GM21423 (cell line): Measurements from ENCODE around the gene TOMM22.

Experiments
- ATAC-seq: cut with Tn5 transposase; IDR thresholded peaks from one replicate; pipeline ENCODE4 v1.9.1; 2021; ENCODE audit warnings: mild to moderate bottlenecking, moderate library complexity; ENCODE audit not compliant: unreplicated experiment

The TOMM22 gene

GRCh38 chr22:38696606-38697424 lies 15.1 kb downstream of the TOMM22 start:
- no peak for ATAC-seq

DNA sequence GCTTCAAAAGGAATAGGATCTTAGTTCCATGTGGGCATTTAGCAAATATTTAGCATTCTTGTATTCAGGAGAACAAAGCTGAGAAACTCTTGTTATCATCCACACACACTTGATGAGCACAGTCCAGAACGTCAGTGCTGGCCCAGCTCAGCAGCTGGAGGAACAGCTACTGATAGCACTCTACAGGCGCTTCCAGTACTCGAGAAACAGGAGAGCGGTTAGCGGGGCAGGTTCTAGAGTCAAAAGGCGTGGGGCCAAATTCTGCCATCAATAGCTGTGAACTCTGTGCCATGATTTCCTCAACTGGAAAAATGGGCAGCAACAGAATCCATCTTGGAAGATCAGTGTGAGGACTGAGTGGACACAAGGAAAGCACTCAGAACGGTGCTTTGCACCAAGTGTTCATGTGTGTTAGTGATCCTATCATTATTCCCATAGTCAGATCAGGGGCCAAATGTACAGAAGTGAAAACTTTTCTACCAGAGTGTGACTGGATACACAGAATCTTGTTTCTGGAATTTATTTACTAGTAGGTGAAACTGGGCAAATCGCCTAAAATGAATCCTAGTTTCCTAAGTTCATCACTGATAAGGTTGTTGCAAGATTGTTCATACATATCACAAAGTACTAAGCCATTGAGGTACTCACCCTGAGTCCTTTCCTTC lies 15.8 kb downstream of the TOMM22 start:
- ATAC-seq: no peak

GRCh38 chr22:38698407-38699094 lies 16.8 kb downstream of the TOMM22 start:
- ATAC-seq: no peak

- ATAC-seq: no peak
These were observed 17.4 kb downstream of the TOMM22 start for GRCh38 chr22:38699143-38699542.

DNA sequence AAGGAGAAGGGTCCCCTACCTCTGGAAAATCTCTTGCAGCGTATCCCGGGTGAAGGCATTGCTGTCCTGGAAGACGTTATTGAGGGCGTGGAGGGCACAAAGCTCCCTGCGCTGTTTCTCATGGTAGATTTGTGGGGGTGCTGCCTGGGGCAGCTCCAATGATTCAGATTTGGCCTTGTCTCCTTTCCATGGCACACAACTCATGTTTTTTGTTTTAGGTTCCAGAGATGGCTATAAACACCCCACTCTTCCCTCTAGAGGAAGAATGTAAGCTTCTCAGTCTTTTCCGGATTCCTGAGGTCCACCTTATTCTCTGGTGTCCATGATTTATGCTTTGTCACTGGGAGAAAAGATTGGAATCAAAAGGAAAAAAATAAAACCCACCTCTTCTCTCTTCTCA lies 18.0 kb downstream of the TOMM22 start:
- ATAC-seq: no peak

GRCh38 chr22:38700270-38700788 lies 18.6 kb downstream of the TOMM22 start:
- ATAC-seq: no peak

GRCh38 chr22:38700789-38701628 lies 19.3 kb downstream of the TOMM22 start, which contains the start of gene JOSD1:
Gene JOSD1 (minus strand): TSS chr22:38700943. CDS start chr22:38699987, 956 bp downstream.
- ATAC-seq: peak; percentile 31

- no peak for ATAC-seq
These were observed 23.0 kb downstream of the TOMM22 start for GRCh38 chr22:38704654-38705234.

- peak; percentile 67 for ATAC-seq
These were observed 23.7 kb downstream of the TOMM22 start, which contains the start of gene GTPBP1 for GRCh38 chr22:38705235-38706100. Gene GTPBP1 (plus strand): TSS chr22:38705944. CDS start chr22:38705956, 12 bp downstream.

- peak; percentile 6 for ATAC-seq
These were observed 24.5 kb downstream of the TOMM22 start for GRCh38 chr22:38706101-38706900.

DNA sequence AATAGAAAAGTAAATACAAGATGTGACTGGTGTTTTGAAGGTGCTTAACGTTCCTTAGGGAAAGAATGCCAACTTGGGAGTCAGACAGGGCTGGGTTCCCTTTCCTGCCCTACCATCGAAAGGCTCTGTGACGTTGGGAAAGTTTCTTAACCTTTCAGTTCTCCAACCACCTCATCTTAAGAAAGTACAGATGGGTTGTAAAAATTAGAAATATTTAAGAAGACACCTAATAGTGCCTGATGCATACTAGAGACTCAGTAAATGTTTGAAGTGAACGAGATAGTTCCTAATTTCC lies 25.1 kb downstream of the TOMM22 start:
- ATAC-seq: no peak

- no peak for ATAC-seq
These were observed 25.6 kb downstream of the TOMM22 start for GRCh38 chr22:38707346-38707745.

GRCh38 chr22:38707984-38708383 lies 26.2 kb downstream of the TOMM22 start:
- no peak for ATAC-seq

DNA sequence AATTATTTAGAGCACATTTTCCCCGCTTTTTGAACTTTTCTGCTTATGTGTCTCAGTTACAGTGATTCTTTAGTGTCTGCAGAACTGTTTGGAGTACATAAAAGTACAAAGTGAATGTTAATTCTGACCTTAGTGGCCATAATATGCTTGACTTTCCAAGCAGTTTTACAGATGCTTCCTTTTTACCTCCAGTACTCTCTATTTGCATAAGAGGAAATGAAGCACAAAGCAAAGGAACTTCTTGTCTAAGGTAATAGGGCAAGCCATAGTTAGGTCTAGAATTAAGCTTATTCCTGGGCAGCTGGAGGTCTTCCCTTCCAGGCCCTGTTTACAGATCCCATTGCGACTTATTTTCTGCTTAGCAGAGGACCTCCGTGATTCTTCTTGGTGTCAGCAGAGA lies 27.5 kb downstream of the TOMM22 start:
- no peak for ATAC-seq

GRCh38 chr22:38710351-38710750 lies 28.6 kb downstream of the TOMM22 start:
- no peak for ATAC-seq

GRCh38 chr22:38710866-38711265 lies 29.1 kb downstream of the TOMM22 start:
- ATAC-seq: no peak

DNA sequence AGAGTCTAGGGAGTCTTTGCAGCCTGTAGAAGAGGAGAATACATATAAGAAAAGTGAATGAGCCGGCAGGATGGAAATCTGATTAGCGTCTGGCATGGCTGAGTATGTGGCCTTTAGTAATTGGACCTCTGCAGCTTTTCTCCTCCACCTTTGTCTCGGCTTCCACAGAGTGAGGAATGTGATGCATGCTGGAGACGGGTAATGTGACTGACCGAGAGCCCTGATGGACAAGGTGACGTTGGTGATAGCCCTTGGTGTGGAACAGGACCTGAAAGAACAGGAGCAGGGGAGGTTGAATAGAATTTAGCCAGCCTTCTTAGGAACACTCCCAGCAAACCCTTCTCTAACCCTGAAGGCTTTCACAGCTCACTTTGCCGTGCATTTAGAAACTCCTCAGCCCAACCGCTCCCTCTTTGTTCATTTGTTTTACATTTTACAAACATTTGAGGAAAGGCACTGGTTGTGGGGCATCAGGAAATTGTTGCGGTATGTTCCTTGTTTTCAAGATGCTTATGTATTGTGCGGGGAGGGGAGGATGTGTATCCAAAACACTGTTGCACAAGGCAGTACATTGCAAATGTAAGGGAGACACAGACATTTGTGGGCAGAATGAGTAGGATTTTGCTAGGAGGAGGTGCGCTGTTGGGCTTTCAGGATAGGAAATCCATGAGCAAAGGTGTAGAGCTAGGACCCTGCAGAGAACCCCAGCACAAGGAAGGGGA lies 30.9 kb downstream of the TOMM22 start:
- no peak for ATAC-seq

DNA sequence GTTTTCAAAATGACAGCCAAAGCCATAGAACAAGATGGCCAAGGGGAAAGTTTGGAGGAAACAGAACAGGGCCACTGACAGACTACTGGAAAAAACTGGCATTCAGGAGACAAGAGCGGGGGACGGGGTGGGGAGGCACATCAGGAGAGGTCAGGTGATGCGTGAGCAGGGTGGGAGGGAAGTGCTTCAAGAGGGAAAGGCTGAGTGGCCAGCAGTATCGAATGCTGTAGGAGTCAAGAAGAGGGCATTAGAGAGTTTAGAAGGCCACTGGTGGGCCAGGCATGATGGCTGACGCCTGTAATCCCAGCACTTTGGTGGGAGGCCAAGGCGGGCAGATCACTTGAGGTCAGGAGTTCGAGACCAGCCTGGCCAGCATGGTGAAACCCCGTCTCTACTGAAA lies 32.2 kb downstream of the TOMM22 start:
- ATAC-seq: no peak
